ENCODE measurements around the gene ARHGDIA.

Gene ARHGDIA

DNA sequence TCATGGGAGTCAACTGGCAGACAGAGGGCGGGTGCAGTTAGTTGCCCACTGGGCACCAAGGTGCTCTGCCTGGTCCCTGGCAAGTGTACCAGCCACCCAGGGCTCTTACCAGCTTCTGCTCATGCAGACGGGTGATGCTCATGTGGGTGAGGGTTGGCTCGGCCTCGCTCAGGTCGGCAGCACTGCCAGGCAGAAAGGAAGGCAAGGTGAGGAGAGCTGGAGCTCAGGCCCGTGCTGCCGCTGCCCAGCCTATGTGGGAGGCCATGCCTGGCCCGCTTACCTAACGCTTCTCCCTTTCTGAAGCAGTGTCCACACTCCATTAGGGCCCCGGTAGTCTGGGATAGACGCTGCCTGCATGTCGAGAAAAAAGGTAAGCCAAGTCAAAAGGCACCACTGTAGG, 44.2 kb upstream of the ARHGDIA start:
- CTCF ChIA-PET = interaction anchor here (1.7 kb wide), 1 partner anchor 44 kb away, joined by 4 read pairs; no protein-coding TSS in a partner anchor
- POLR2A ChIA-PET = interaction anchor here (2.6 kb wide), 1 partner anchor 12 kb away, joined by 28 read pairs; the partner anchor contains the start of gene MAFG
- no peak for TF ChIP-seq BHLHE40 (IDR thresholded peaks at IDR 0.05; ENCODE audit: borderline replicate concordance)
- no peak for TF ChIP-seq FOXM1 (IDR thresholded peaks at IDR 0.05; ENCODE audit: borderline replicate concordance)
- no peak for TF ChIP-seq PKNOX1 (IDR thresholded peaks at IDR 0.05)
- TF ChIP-seq FOXA1 (IDR thresholded peaks at IDR 0.05) = no peak
- TF ChIP-seq SP1 (IDR thresholded peaks at IDR 0.05) = no peak
- TF ChIP-seq SUZ12 (IDR thresholded peaks at IDR 0.05) = no peak
- no peak for TF ChIP-seq HDGF (IDR thresholded peaks at IDR 0.05; ENCODE audit: borderline replicate concordance)
- no peak for TF ChIP-seq L3MBTL2 (conservative IDR thresholded peaks at IDR 0.05)
- no peak for TF ChIP-seq LEF1 (IDR thresholded peaks at IDR 0.05; ENCODE audit: borderline replicate concordance)
- TF ChIP-seq ELF4 (IDR thresholded peaks at IDR 0.05) = no peak
- no peak for TF ChIP-seq FOXK2 (IDR thresholded peaks at IDR 0.05)
- no peak for TF ChIP-seq CTBP1 (IDR thresholded peaks at IDR 0.05; ENCODE audit: borderline replicate concordance)
- no peak for TF ChIP-seq ARNT (IDR thresholded peaks at IDR 0.05)
- no peak for TF ChIP-seq ZNF384 (IDR thresholded peaks at IDR 0.05)
- TF ChIP-seq NFRKB (IDR thresholded peaks at IDR 0.05) = no peak
- TF ChIP-seq TARDBP (IDR thresholded peaks at IDR 0.05) = no peak
- no peak for DNase-seq (ENCODE audit: extremely low spot score)

- POLR2A ChIA-PET = no interaction called here
- no peak for TF ChIP-seq ZNF384 (IDR thresholded peaks at IDR 0.05)
- TF ChIP-seq NFRKB (IDR thresholded peaks at IDR 0.05) = no peak
- no peak for TF ChIP-seq LEF1 (IDR thresholded peaks at IDR 0.05; ENCODE audit: borderline replicate concordance)
- no peak for TF ChIP-seq L3MBTL2 (conservative IDR thresholded peaks at IDR 0.05)
- TF ChIP-seq TARDBP (IDR thresholded peaks at IDR 0.05) = no peak
- no peak for TF ChIP-seq PKNOX1 (IDR thresholded peaks at IDR 0.05)
- TF ChIP-seq BHLHE40 (IDR thresholded peaks at IDR 0.05; ENCODE audit: borderline replicate concordance) = no peak
- no peak for TF ChIP-seq HDGF (IDR thresholded peaks at IDR 0.05; ENCODE audit: borderline replicate concordance)
- no peak for TF ChIP-seq SUZ12 (IDR thresholded peaks at IDR 0.05)
- TF ChIP-seq FOXA1 (IDR thresholded peaks at IDR 0.05) = no peak
- no peak for TF ChIP-seq ELF4 (IDR thresholded peaks at IDR 0.05)
- no peak for TF ChIP-seq ARNT (IDR thresholded peaks at IDR 0.05)
- no peak for TF ChIP-seq CTBP1 (IDR thresholded peaks at IDR 0.05; ENCODE audit: borderline replicate concordance)
- TF ChIP-seq SP1 (IDR thresholded peaks at IDR 0.05) = no peak
- no peak for TF ChIP-seq FOXM1 (IDR thresholded peaks at IDR 0.05; ENCODE audit: borderline replicate concordance)
- TF ChIP-seq FOXK2 (IDR thresholded peaks at IDR 0.05) = no peak
- CTCF ChIA-PET = no interaction called here
- no peak for DNase-seq (ENCODE audit: extremely low spot score)
These were observed 43.1 kb upstream of the ARHGDIA start for GRCh38 chr17:81914103-81914850.

DNA sequence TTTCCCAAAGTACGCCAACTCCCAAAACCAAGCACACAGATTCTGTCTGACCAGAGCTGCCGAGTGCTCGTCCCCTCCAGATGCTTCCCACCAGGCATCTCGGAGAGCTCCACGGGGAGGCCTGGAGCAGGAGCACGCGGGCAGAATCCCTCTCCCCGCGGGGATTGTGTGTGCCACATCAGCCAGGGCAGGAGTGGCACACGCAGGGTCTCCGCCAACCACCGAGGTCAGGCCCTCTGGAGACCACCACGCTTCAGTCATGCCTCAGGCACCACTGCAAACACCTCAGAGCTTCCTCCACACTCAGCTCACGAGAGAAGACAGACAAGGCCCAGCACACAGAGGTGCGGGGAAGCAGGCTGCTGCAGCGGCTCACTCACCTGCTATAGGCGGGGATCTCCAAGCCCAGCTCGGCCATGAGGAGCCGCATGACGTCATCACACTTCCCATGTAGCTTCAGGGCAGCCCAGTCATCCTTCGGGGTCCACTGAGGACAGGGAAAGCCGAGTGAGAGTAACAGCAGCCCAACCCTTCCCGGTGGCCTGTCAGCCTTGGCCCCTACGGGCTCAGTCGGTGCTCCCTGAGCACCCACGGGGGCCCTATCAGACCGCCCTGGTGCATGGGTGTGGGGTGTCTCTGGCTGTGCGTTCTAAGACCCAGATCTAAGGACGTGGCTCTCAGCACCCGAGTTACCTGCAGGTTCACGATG, 42.4 kb upstream of the ARHGDIA start:
- POLR2A ChIA-PET = interaction anchor here (0.6 to 1.1 kb wide), 2 partner anchors 42 to 43 kb away, joined by 3 read pairs; no protein-coding TSS in a partner anchor
- TF ChIP-seq HDGF (IDR thresholded peaks at IDR 0.05; ENCODE audit: borderline replicate concordance) (no peak), TARDBP (IDR thresholded peaks at IDR 0.05) (no peak), NFRKB (IDR thresholded peaks at IDR 0.05) (no peak), FOXM1 (IDR thresholded peaks at IDR 0.05; ENCODE audit: borderline replicate concordance) (no peak), SP1 (IDR thresholded peaks at IDR 0.05) (no peak), ARNT (IDR thresholded peaks at IDR 0.05) (no peak), PKNOX1 (IDR thresholded peaks at IDR 0.05) (no peak), BHLHE40 (IDR thresholded peaks at IDR 0.05; ENCODE audit: borderline replicate concordance) (no peak), FOXK2 (IDR thresholded peaks at IDR 0.05) (no peak), CTBP1 (IDR thresholded peaks at IDR 0.05; ENCODE audit: borderline replicate concordance) (no peak), SUZ12 (IDR thresholded peaks at IDR 0.05) (no peak), ZNF384 (IDR thresholded peaks at IDR 0.05) (no peak), LEF1 (IDR thresholded peaks at IDR 0.05; ENCODE audit: borderline replicate concordance) (no peak)

DNA sequence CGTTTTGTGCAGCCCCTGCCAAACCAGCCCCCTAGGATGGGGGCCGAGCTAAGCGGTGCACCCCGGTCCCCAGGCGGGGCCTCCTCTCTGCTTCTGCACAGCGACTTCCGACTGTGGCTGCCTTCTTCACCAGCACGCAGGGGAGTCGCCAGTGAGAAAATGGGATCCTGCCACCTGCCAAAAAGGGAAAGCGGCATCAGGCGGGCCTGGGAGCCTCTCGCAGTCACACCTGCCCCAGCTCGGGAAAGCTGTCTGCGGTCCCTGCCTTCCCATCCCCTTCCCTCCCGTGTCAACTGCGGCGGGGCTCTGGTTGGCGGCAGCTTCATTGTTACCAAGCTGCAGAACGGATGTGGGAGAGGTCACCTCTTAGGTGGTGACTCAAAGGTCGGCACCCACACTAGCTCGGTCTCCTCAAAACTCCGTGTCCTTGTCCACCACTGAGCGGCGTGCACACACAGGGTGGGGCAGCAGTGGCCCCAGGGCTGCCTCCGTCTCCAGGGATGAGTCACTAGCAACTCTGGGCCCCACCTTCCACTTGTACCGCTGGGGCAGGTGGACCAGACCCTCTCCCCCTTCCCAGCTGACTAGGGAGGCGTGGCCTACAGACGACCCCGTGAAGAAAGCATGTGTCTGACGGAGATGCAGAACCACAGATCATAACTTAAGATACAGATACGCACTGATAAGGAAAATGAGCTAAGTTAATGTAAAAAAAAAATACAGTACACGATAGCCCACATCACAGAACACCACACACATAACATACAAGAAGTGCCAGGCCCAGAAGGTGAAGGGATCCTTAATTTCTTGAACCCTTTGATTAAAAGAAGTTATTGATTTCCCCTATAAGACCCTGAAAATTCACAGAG, 41.5 kb upstream of the ARHGDIA start:
- ChIA-PET CTCF (no interaction called here), POLR2A (interaction anchor here (0.6 to 1.1 kb wide), 4 partner anchors 17 to 80 kb away, joined by 3 read pairs; partner anchors contain the start of gene MCRIP1)
- DNase-seq (ENCODE audit: extremely low spot score) = no peak
- no peak for TF ChIP-seq FOXA1 (IDR thresholded peaks at IDR 0.05)
- no peak for TF ChIP-seq SP1 (IDR thresholded peaks at IDR 0.05)
- TF ChIP-seq FOXM1 (IDR thresholded peaks at IDR 0.05; ENCODE audit: borderline replicate concordance) = no peak
- TF ChIP-seq FOXK2 (IDR thresholded peaks at IDR 0.05) = no peak

More for the DNA sequence above, 42.4 kb upstream of the ARHGDIA start:
- CTCF ChIA-PET = no interaction called here
- DNase-seq (ENCODE audit: extremely low spot score) = no peak

- TF ChIP-seq FOXA1 (IDR thresholded peaks at IDR 0.05) = no peak
- no peak for TF ChIP-seq CTBP1 (IDR thresholded peaks at IDR 0.05; ENCODE audit: borderline replicate concordance)
- TF ChIP-seq BHLHE40 (IDR thresholded peaks at IDR 0.05; ENCODE audit: borderline replicate concordance) = no peak
- TF ChIP-seq SP1 (IDR thresholded peaks at IDR 0.05) = no peak
- TF ChIP-seq LEF1 (IDR thresholded peaks at IDR 0.05; ENCODE audit: borderline replicate concordance) = no peak
- no peak for TF ChIP-seq ARNT (IDR thresholded peaks at IDR 0.05)
- TF ChIP-seq FOXK2 (IDR thresholded peaks at IDR 0.05) = no peak
- TF ChIP-seq ZNF384 (IDR thresholded peaks at IDR 0.05) = no peak
- ChIA-PET CTCF (no interaction called here), POLR2A (interaction anchor here (0.7 kb wide), 2 partner anchors 17 to 79 kb away, joined by 3 read pairs; partner anchors contain the start of gene MCRIP1)
- DNase-seq (ENCODE audit: extremely low spot score) = no peak
These were observed 40.8 kb upstream of the ARHGDIA start for GRCh38 chr17:81911969-81912368.

Data from HEK293T (cell line).